ENCODE results near the gene TCF15.

Gene TCF15

DNA sequence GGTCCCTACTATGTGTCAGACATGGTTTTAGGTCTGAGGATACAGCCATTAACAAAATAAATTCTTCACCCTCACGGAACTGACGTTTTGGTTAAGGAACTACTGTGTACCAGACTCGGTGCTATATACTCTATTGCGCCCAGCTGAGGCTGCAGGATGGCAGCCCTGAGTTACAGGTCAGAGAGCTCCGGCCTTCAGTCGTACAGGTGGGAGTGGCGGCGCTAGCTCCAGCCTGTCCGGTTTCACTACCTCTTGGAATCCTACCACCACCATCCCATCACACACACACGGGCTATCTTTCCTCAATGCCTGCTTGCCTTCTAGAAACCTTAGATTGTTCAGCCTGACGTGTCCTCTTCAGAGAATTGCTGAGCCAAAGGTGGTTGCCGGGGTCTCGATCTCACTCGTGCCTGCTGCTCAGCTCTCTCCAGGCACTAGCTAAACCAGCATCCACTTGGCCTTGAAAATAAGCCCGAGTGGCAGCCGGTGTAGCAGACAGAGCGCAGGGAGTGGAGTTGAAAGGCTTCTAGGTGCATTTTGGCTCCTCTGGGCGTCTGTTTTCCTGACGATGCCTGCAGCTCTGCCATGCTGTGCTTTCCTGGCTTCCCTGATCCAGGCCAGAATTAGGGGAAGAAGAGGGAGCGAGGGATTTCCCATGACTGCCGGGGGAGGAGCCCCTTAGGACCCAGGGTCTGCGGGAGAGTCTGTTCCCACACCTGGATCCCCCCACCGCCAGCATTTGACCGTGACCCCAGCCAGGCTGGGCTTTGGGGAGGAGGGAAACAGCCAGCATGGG lies 1.1 kb upstream of the TCF15 start:
- DNase-seq (ENCODE audit: low spot score) = no peak

DNA sequence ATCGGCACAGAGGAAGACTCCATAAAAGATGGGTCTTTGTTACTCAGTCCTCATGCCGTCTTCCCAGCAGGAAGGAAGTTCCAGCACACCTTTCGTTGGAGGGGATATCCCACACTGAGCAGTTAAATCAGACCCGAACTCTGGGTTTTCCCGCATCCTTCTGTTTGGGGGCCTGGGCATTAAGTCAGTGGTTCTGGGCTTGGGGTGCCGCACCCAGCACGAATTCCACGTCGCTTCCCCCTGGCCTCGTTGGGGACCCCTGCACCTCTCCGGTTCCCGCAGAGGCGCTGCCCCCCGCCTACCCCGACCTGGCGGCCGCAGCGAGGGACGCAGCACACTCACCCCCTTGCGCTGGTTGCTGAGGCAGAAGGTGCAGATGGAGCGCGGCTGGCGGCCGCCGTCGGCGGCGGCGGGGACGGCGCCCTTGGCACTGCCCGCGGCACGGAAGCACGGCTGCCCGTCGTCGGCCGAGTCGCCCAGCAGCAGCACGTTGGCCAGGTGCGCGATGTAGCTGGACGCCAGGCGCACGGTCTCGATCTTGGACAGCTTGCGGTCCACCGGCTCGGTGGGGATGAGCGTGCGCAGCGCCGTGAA lies 641 bp downstream of the TCF15 start:
- DNase-seq (ENCODE audit: low spot score) = no peak

DNA sequence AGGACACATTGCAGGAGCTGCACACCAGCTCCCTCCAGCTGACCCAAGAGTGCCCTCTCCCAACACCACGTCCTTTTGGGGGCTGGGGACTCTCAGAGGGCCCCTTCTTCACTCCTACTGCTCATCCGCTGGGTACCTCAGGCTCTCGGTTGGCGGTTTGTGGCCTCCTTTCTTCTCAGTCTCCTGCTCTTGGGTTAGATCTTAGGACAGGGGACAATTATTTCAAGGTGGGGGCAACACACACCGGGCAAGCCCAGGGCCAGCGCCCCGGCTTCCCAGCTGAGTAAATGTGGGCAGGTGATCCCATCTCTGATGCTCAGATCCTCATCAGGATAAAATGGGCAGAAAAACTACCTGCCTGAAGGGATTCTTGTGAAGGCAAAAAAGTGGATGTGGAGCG lies 1.1 kb downstream of the TCF15 start:
- no peak for DNase-seq (ENCODE audit: low spot score)

DNA sequence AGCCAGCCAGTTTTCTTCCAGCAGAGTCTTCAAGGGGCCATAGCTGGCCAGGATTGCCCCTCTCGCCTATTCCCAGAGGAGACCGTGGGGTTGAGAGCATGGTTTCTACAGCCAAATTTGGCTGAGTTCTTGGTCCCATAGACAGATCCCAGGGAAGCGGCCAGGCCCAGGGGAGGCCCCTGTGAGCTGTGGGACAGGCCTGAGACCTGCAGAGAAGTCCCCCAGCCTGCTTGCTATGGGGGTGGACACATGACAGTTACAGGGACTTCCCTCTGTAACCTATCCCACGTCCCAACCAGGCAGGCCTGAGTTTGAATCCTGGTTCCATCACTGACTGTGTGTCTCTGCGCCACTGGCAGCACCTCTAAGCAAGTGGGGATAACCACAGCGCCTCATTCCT lies 2.6 kb downstream of the TCF15 start:
- no peak for DNase-seq (ENCODE audit: low spot score)

DNA sequence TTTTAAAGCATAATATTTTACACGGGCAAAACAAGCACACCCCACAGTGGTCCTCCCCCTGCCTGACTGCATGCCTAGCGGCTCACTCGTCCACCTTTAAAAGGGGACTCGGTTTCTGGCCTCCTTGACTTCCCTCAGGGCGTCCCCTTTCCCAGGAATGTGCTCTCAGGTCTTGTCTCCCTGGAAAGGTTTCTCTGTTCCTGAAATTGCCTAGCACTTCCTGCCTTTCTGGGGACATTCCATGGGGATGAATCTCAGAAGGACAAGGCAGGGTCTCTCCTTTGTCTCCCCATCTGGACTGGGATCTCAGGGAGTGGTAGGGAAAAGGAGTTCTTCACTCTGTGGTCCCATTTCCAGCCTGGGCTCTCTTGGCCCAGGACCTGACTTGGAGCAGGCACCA lies 4.9 kb downstream of the TCF15 start:
- no peak for DNase-seq (ENCODE audit: low spot score)

DNA sequence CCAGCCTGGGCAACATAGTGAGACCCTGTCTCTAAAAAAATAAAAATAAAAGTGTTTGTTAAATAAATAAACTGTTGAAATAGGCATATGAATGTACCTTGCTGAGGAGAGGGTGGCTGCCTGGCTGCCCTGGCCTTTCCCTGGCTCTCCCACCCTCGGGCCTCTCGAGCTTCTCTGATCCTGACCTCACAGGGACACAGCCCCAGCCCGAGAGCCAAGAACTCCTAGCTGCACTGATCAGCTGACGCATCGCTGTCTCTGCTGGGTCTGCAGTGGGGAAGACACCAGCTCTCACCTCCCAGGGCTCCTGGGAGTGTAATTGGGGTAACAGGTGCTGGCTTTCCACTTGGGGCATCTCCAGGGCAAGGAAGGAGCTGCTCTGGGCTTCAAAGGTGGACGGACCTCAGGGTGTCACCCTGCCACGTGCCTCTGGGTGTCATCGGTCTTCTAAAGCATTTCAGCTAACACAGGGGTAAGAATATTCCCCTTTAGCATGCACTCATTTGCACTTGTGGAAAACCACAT lies 6.9 kb downstream of the TCF15 start:
- DNase-seq (ENCODE audit: low spot score) = no peak

DNA sequence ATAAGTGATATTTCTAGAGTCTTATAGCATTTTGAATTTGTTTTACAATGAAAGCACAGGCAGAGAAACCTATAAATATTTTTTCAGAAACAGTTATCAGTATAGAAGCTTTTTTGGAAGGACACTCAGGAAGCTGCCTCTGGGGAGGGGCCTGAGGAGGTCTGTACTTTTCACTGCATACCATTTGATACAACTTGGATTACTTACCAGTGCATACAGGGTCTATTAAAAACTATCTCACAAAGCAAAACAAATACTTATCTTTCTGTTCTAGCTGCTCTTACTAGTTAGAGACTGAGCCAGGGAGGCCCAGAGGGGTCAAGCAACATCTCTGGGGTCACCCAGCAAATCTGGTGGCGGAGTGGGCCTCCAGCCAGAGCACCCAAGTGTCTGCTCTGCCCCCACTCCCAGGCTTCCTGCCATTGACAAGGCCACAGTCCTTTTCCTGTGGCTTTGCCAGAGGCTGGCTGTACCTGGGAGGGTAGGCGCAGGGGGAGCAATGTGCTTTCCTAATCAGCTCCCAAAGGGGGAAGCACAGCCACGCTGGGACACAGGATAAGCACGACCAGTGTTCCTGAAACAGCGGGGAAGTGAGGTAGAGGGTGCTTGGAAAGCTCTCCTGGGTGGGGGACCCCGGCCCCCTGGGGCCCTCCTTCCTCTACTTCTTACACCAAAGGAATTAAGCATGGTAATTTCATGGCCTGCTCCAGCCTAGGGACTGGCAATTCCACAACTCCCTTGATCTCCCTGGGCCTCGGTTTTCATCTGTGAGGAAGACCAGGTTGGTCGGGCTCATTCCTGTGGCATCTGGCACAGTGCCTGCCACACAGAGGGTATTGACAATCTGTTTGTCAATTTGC lies 7.8 kb downstream of the TCF15 start:
- no peak for DNase-seq (ENCODE audit: low spot score)

DNA sequence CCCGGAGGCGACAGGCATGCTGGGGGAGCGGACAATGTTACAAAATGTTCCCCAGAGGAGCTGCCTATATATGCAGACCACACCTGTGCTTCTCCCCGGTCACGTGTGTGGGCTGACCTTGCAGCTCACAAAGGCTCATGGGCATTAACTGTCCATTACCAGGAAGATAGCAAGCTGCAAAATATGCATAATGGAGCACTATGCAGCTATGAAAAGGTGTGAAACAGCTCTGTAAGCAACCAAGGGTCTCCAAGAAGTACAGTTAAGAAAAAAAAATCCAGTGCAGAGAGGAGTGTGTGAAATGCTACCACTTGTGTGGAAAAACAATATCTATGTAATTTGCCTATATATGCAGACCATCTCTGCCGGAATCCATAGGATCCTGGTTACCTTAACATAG lies 9.4 kb downstream of the TCF15 start:
- DNase-seq (ENCODE audit: low spot score) = no peak

DNA sequence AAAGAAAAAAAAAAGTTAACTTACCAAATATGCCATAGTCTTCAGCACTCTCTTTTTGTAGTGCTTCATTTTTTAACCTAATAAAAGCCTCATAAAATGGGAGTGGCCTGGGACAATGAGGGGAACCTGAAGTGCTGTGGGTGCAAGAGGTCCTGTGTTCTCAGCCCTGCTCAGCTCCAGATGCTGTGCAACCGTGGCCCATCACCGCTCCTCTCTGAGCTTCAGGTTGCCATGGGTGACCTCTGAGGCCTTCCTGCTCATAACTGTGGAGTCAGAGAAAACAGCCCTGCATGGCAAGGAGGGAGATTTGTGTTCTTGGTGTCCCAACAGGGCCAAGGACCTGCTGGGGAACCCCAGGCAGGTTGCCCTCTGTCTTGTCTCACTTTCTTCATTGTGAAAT lies 10.0 kb downstream of the TCF15 start:
- no peak for DNase-seq (ENCODE audit: low spot score)

DNA sequence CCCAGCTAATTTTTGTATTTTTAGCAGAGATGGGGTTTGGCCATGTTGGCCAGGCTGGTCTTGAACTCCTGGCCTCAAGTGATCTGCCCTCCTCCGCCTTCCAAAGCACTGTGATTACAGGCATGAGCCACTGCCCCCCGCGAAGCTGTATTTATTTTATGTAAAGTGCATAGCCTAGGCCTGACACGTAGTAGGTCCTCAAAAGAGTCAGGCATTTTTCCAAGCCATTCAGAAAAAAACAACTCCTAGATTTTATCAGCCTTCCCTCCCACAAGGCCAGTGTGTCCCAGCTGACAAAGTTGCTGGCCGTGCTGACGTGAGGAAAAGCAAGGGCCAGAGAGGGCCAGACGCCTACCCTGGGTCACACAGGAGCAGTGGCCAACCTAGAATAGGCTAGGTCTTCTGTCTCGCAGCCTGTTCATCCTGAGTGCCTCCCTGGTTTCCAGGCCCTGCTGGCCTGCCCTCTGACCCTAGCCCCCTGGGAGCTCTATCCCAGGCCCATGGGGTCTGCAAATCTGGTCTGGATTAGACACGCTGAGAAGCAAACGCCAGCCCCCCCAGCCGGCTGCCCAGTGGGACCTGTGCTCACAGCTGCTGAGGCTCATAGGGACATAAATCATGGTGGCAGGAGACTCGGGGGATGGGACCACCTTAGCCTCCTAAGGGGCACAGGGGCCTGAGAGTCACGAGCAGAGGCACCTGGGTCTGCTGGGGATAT lies 11.8 kb downstream of the TCF15 start:
- DNase-seq (ENCODE audit: low spot score) = no peak

DNA sequence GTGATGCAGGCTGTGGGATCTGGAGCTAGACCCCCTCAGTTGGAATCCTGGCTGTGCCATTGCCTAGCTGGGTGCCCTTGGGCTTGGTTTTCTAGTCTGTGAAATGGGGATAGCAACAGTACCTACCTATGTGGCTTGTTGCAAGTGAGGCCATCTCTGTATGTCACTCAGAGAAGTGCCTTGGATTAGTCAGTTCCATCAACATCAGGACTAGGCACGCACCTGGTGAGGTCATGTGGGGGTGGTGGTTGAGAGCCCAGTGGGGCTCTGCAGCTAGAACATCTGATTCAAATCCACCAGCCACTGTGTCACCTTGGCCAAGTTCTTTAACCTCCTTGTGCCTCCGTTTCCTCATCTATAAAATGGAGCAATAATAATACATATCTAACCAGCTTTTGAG lies 12.5 kb downstream of the TCF15 start:
- no peak for DNase-seq (ENCODE audit: low spot score)

DNA sequence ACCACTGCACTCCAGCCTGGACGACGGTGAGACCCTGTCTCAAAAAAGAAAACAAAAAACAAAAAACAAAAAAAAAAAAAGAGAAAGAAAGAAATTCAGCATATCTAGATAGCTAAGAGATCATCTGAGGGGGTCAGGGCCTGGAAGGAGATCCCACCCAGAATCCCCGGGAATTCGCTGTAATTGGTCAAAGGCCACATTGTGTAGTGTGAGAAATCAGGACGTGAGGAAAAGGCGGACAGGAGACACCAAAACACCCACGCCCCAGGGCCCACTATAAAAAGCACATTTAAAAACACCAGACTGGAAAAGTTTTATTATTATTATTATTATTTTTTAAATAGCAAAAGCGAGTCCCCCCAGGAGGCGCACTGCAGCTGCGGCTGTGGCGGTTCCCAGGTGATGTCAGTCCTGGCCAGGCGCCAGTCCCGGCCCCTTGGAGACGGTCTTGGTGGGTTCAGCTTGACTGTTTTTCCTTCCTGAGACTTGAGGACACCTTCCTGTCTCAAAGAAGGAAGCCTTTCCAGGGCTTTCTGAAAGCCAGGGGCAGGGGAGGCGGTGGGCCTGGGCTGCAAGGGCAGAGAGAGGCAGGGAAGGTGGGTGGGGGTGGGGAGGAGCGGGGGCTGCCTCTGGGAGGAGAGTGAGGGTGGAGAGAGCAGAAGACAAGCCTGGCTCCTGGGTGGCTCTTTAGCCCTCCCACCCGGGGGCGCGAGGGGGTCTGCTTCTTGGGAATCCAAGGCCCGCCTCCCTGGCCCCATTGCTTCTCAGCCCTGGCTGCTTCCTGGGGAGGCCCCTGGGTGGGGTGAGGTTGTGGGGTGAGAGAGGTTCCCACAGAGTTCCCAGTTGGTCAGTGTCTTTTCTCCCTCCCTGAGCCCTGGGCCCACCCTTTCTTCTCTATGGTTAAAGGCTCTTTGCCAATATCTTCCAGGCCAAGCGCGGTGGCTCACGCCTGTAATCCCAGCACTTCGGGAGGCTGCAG lies 14.5 kb downstream of the TCF15 start:
- no peak for DNase-seq (ENCODE audit: low spot score)

DNA sequence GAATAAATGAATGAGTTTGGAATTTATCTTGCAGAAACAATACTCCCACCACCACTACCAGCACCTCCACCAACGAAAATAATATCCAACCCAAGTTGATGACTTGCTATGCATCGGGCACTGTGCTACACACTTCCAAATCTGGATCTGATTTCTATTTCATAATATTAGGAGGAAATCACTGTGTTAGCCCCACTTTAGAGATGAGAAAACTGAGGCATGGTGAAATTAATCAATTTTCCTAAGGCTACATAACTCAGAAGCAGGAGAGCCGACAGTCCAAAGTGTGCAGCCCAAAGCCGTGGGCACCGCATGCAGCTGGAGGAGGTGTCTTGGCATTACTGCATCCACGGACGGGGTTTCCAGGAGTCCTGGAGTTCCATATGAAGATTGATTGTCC lies 17.6 kb downstream of the TCF15 start:
- no peak for DNase-seq (ENCODE audit: low spot score)

DNA sequence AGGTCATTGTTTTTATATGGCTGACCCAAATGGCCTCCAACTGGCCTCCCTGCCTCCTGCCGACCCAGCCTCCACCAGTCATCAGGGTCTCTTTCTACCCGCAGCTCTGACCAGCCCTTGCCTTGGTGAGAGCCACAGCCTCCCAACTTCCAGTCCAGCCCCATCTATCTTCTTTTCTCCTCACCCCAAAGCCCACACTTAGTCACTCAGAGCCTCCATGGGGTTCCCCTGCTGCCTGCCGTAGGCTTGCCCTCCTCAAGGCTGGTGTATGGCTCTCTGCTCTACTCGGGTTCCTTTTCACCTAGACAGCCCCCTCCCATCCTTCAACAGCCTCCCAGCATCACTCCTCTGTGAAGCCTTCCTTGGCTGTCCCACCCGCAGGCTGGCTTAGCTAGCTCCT lies 18.2 kb downstream of the TCF15 start:
- DNase-seq (ENCODE audit: low spot score) = no peak

DNA sequence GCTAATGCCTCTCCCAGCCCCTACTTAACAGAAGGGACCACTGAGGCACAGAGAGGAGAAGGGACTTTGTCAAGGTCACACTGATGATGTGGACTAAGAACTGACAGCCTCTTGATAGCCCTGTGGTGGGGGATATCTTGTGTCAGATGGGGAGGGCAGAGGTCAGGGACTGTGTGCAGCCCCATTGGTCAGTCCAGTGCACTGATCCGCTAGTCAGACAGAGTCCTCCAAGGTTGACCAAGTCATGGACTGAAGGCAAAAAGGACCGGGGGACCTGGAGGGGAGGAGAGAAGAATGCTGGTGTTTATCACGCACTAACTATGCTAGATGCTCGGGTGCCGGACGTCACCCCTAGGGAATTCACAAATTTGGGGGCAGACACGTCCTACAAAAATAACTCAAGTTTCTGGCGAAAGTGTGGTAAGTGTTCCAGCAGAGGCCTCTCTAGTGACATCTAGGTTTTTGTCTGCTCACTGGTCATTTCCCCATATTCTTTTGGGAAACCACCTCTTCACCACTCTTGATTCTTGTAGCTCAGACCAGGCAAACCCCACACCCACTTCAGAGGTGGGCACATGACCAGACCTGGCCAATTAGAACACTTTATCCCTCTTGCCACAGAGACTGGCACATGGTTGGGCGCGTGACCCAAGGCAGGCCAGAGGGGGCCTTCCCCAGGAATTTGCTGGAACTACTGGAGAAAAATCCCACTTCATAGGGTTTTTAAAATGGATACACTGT lies 21.0 kb downstream of the TCF15 start:
- DNase-seq (ENCODE audit: low spot score) = no peak

DNA sequence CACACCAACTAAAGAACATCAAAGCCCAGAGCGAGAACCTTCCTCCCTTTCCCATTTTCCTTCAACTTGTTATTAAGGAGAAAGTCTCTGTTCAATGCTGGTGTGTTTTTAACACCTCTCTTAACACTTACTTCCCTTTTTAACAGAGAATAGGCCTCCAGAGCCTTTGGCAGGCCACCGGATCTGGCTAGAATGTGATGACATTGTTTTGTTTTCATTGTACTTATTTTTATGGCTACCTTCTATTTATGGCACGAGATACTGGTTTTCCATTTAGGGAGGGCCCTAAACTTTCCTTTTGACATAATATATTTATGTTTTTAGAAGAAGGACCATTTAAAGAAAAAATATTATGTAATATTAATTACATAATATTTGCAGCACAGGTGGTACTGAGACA lies 21.6 kb downstream of the TCF15 start:
- no peak for DNase-seq (ENCODE audit: low spot score)

DNA sequence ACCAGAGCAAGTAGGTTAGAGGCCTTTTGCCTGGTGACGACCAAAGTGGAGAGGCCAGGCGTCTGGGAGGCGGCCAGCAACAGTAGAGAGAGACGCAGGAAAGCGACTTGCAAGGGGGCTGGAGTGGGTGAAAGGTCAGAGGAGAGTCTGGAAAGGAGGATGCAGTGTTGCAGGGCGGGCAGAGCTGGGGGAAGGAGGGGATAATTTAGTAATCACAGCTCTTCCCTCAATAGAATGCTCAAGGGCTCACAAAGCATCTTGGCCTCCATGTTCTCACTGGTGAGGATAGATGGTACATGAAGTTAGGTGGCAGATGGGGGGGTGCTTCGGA lies 25.2 kb downstream of the TCF15 start:
- no peak for DNase-seq (ENCODE audit: low spot score)

DNA sequence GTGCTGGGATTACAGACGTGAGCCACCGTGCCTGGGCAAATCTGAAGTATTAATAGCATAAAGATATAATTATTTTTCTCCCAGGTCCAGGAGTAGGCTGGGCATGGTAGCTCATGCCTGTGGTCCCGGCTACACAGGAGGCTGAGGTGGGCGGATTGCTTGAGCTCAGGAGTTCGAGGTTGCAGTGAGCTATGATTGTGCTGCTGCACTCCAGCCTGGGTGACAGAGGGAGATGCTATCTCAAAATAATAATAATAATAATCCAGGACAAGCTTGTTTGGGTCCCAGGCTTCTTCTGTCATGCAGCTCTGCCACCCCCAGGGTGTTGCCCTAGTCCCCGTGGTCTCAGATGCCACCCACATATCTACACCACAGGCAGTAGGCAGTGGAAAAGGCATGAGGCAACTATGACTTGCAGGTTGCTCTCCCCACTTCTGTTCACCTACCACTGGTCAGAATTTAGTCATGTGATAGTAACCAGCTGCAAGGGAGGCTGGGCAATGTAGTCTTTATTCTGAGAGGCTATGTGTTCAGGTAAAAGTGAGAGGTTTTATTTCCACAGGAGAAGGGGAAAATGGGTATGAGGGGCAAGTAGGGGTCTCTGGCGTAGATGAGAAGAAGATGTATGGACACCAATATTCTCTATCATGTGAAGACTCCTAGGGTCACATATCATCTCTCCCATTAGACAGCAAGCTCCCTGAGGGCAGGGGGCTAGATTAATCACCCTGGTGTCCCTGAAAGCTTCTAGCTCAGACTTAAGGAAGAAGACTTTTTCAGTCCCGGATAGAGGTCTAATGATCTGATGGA lies 25.7 kb downstream of the TCF15 start:
- DNase-seq (ENCODE audit: low spot score) = no peak

DNA sequence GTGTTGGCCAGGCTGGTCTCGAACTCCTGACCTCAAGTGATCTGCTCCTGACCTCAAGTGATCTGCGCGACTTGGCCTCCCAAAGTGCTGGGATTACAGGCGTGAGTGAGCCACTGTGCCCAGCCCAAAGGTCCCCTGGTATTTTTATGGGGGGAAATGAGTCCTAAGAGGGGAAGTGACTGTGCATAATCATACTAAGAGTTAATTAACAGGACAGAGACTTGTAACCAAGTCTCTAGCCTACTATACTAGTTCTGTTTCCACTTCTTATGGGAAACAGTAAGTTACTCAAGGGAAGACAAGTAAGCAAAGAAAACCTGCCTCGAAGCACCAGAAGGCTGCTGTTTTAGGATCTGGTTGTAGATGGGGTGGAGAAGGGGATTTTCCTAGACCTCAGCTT lies 27.9 kb downstream of the TCF15 start:
- no peak for DNase-seq (ENCODE audit: low spot score)

Data from CD4-positive, alpha-beta T cell treated with Interleukin-15 for 4 hours (primary cell).